Hepatic stellate cell (primary cell): ENCODE data around the gene MICAL1.
A peak's percentile ranks its signal among the peaks of the same experiment; 100 is the strongest.

Experiments used
- DNase-seq: peaks from one replicate; pipeline ENCODE4 v3.0.0; 2011; ENCODE audit warnings: low spot score

Gene MICAL1

GRCh38 chr6:109453594-109454495 lies 1.7 kb downstream of the MICAL1 start:
- peak; percentile 75 for DNase-seq

GRCh38 chr6:109453156-109453555 lies 2.4 kb downstream of the MICAL1 start:
- no peak for DNase-seq

- no peak for DNase-seq
Observed at GRCh38 chr6:109452181-109452580, 3.4 kb downstream of the MICAL1 start.

GRCh38 chr6:109451376-109451775 lies 4.2 kb downstream of the MICAL1 start:
- DNase-seq, result no peak

GRCh38 chr6:109450801-109451200 lies 4.8 kb downstream of the MICAL1 start:
- no peak for DNase-seq

GRCh38 chr6:109449795-109450673 lies 5.5 kb downstream of the MICAL1 start:
- no peak for DNase-seq

- DNase-seq, result no peak
Observed at GRCh38 chr6:109449064-109449794, 6.3 kb downstream of the MICAL1 start.

GRCh38 chr6:109448615-109449014 lies 7.0 kb downstream of the MICAL1 start:
- no peak for DNase-seq

GRCh38 chr6:109447878-109448555 lies 7.6 kb downstream of the MICAL1 start:
- DNase-seq, result no peak

GRCh38 chr6:109447087-109447486 lies 8.5 kb downstream of the MICAL1 start:
- DNase-seq, result no peak

- no peak for DNase-seq
Observed at GRCh38 chr6:109446541-109446940, 9.0 kb downstream of the MICAL1 start.

GRCh38 chr6:109446072-109446471 lies 9.5 kb downstream of the MICAL1 start:
- no peak for DNase-seq

- no peak for DNase-seq
Observed at GRCh38 chr6:109445382-109445781, 10.2 kb downstream of the MICAL1 start.

- DNase-seq, result no peak
Observed at GRCh38 chr6:109443425-109443950, 12.1 kb downstream of the MICAL1 start.

GRCh38 chr6:109442393-109442924 lies 13.1 kb downstream of the MICAL1 start:
- no peak for DNase-seq

GRCh38 chr6:109441069-109441816 lies 14.3 kb downstream of the MICAL1 start:
- DNase-seq, result peak; percentile 63

GRCh38 chr6:109440331-109441068 lies 15.1 kb downstream of the MICAL1 start, which contains the start of the genes PPIL6 and SMPD2:
Gene PPIL6 (minus strand): TSS chr6:109440628. CDS start chr6:109440590, 38 bp downstream.
Gene SMPD2 (plus strand): TSS chr6:109440724. CDS start chr6:109441122, 398 bp downstream.
- peak; percentile 89 for DNase-seq

- DNase-seq, result no peak
Observed at GRCh38 chr6:109436041-109436440, 19.5 kb downstream of the MICAL1 start.

- DNase-seq, result no peak
Observed at GRCh38 chr6:109434456-109434855, 21.1 kb downstream of the MICAL1 start.
